Measurements from ENCODE around the gene COL16A1.

DNA sequence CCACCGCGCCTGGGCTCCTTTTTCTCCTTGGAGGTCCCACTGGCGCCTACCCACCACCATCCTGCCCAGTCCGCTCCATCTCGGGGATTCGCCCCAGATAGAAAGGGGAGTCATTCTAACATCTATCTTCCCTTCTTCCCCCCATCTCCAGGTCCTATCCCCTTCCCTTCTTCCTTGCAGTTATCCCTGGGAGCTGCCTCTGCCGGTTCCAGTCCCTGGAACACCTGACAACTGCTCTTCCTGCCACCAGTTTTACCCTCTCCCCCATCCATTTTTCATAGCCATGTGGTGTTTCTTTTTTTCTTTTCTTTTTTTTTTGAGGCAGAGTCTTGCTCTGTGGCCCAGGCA lies 12.0 kb upstream of the COL16A1 start:
- TF ChIP-seq CHD2 (IDR thresholded peaks at IDR 0.05; ENCODE audit: low read length, partially characterized antibody) (no peak), CTCF (IDR thresholded peaks at IDR 0.05) (no peak; the same call in 1 of the 2 replicates)

Measured in SK-N-SH (cell line).